ENCODE data around the gene HSD17B14. TPM values are rescaled to one million over a fixed set of nuclear protein-coding genes. Genes with fewer than 3 reads are reported as not detected.

The HSD17B14 gene
- total and polyA plus RNA-seq, 2 experiments from 2014 or later = 8.4 to 11.7 TPM

- TF ChIP-seq STAT1 (IDR thresholded peaks at IDR 0.05; ENCODE audit: unreplicated experiment) (no peak), REST (IDR thresholded peaks at IDR 0.05; ENCODE audit: unreplicated experiment) (no peak), EZH2phosphoT487 (IDR thresholded peaks at IDR 0.05; ENCODE audit: unreplicated experiment) (no peak), ZNF331 (CRISPR knock-in tag; IDR thresholded peaks at IDR 0.05; ENCODE audit: low read depth) (no peak), NANOG (IDR thresholded peaks at IDR 0.05; ENCODE audit: borderline replicate concordance) (no peak), CTCF (conservative IDR thresholded peaks at IDR 0.05; ENCODE audit: low read depth in 2 of 2) (no peak), ETS1 (IDR thresholded peaks at IDR 0.05) (no peak)
Observed at GRCh38 chr19:48866692-48867091, 30.4 kb upstream of the HSD17B14 start (continued).

- H3K4me3 ChIP-seq = no peak overlapping the region
- H3K4me2 ChIP-seq = no peak overlapping the region
- no peaks in the 10 kb centered on the region for H3F3A ChIP-seq (replicated peaks; ENCODE audit: low read depth)
- no peak for DNase-seq (ENCODE audit: low spot score)
- peaks cover 8% of the 10 kb centered on the region; the same call in 1 of the 2 replicates for H3K4me1 ChIP-seq (ENCODE audit: insufficient read depth)
- Mint-ChIP-seq H3K27ac (no peak overlapping the region), H3K4me3 (no peak overlapping the region), H3K4me1 (peaks cover 17% of the 10 kb centered on the region), H3K9me3 (no peaks in the 10 kb centered on the region), H3K36me3 (ENCODE audit: low read depth) (peaks cover 22% of the 10 kb centered on the region), H3K27me3 (ENCODE audit: insufficient read depth, low read depth, poor library complexity) (peaks cover 12% of the 10 kb centered on the region)
- H3K36me3 ChIP-seq (ENCODE audit: insufficient read depth) = no peaks in the 10 kb centered on the region; the same call in 1 of the 2 replicates
- no peak overlapping the region for H2AFZ ChIP-seq
- H3K27ac ChIP-seq (ENCODE audit: low read depth) = 0 out of 2 replicates have a peak overlapping the region, but pooled peaks have one; percentile 59
- no peak for ATAC-seq
- H3K79me2 ChIP-seq (replicated peaks; ENCODE audit: insufficient read depth) = no peaks in the 10 kb centered on the region
- H3K27me3 ChIP-seq (ENCODE audit: insufficient read depth) = no peaks in the 10 kb centered on the region
- no peaks in the 10 kb centered on the region for H4K20me1 ChIP-seq (replicated peaks; ENCODE audit: insufficient read depth)
- H3K9me2 ChIP-seq (ENCODE audit: insufficient read depth) = no peaks in the 10 kb centered on the region
- no peak for TF ChIP-seq CREB1 (CRISPR knock-in tag; IDR thresholded peaks at IDR 0.05; ENCODE audit: low read depth)
- no peak for TF ChIP-seq REST (IDR thresholded peaks at IDR 0.05; ENCODE audit: unreplicated experiment)
- no peak for TF ChIP-seq CTCF (conservative IDR thresholded peaks at IDR 0.05; ENCODE audit: low read depth in 2 of 2)
- no peak for TF ChIP-seq JUNB (IDR thresholded peaks at IDR 0.05; ENCODE audit: unreplicated experiment)
- no peak for TF ChIP-seq POLR2AphosphoS5 (IDR thresholded peaks at IDR 0.05; ENCODE audit: low read depth)
- TF ChIP-seq EZH2 (IDR thresholded peaks at IDR 0.05; ENCODE audit: low read depth, unreplicated experiment) = no peak
- TF ChIP-seq STAT1 (IDR thresholded peaks at IDR 0.05; ENCODE audit: unreplicated experiment) = no peak
- no peak for TF ChIP-seq ZNF331 (CRISPR knock-in tag; IDR thresholded peaks at IDR 0.05; ENCODE audit: low read depth)
- TF ChIP-seq NANOG (IDR thresholded peaks at IDR 0.05; ENCODE audit: borderline replicate concordance) = no peak
- TF ChIP-seq ZNF114 (CRISPR knock-in tag; IDR thresholded peaks at IDR 0.05) = no peak
- no peak for TF ChIP-seq ETS1 (IDR thresholded peaks at IDR 0.05)
Observed at GRCh38 chr19:48862827-48863226, 26.5 kb upstream of the HSD17B14 start.
